GM20431 (cell line): ENCODE measurements around the gene POLR3A.

Experiments
- in situ Hi-C: fragments of 300-500 bp; cut with MseI, MboI; formaldehyde crosslinking; loops from one replicate; pipeline ENCODE4 v1.15.0; 2020; ENCODE audit warnings: low sequenced_read_pairs; ENCODE audit not compliant: unreplicated experiment

POLR3A gene

GRCh38 chr10:77926566-77927401, 102.5 kb downstream of the POLR3A start, which contains the start of gene DLG5:
Gene DLG5, minus strand, starts transcription at chr10:77926755. Its CDS starts 235 bp downstream, at chr10:77926520.
- in situ Hi-C loops: no loop called here

GRCh38 chr10:77925795-77926565, 103.3 kb downstream of the POLR3A start:
- in situ Hi-C loops: no loop called here

DNA sequence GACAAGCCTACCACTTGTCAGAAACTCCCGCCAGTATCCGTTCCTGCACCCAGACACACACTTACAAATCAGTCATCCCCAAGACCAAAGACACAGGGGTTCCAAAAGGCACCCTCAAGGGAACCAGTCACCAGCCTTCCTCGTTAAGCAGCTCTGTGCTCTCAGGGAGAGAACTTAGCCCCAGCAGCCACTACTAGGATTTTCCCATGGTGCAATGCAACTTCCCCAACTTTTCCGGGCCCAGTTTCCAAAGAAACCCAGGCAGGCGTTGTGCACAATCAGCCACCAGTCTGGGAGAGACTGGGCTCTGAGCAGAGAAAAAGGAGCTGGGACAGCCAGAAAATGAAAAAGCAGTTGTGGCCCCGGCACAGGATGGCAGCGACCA, 103.9 kb downstream of the POLR3A start:
- in situ Hi-C loops: no loop called here

DNA sequence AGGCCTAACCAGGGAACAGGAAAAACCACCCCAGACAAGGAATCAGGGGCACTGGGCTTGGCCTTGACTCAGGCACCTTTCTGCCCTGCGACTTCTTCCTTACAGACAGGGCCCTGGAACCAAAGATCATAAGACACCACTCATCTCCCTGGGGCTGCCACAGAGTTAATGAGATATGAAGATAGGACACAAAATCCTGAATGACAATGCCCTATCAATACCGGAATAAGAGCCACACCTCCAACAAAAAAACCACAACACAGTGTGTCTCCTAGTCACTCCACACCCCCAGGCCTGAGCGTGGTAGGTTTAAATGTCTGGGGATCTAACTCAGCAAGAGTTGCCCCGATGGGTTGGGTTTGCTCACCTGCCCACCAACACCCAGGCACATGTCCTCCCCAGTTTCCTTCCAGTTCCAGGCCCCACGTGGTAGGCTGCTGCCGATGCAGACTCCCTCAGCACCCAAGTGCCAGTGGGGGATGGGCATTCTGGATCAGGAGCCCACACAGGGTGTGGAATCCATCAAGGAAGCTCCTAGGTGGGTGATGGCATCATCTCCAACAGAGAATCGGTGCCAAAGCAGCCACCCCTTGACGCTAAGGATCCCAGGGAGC, 106.6 kb downstream of the POLR3A start:
- in situ Hi-C loops: no loop called here

- in situ Hi-C loops: no loop called here
Measured at GRCh38 chr10:77922055-77922454, 107.3 kb downstream of the POLR3A start.

DNA sequence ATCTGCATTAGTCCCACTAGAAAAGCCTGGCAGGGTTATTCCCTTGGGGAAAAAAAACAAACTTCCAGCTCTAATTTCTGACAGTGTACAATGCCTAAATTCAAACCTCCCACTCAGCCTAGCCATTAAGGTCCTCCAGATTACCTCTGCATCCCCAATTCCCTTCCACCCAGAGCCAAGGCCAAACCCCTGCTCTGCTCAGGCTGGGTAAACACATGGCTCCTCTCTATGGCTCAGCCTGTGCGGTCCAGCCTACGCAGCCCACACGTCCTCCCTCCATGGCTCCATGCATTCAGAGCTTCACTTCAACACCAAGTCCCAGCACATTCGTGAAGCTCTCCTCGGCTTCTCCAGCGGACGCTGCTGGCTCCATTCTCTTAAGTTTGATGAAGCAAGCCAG, 107.9 kb downstream of the POLR3A start:
- in situ Hi-C loops: no loop called here

GRCh38 chr10:77920495-77920894, 108.8 kb downstream of the POLR3A start:
- in situ Hi-C loops: no loop called here

- in situ Hi-C loops: no loop called here
Measured at GRCh38 chr10:77919713-77920108, 109.6 kb downstream of the POLR3A start.
